GM23338 (cell line): ENCODE measurements around the gene LEFTY1. TPM values are rescaled to one million over a fixed set of nuclear protein-coding genes. Genes with fewer than 3 reads are reported as not detected.

Source experiments
- ATAC-seq: fragments of 200-7000 bp; cut with Tn5 transposase; 3 replicates; pipeline ENCODE4 v1.9.1; 2020
- DNase-seq: peaks from one replicate; pipeline ENCODE4 v3.0.0-alpha.2; 2015; ENCODE audit warnings: low spot score
- H2AFZ ChIP-seq: fragments of 200-600 bp; sonication (generic); 2 replicates; pipeline ENCODE4 v1.8.0; 2016; ENCODE audit warnings: antibody characterized with exemption, mild to moderate bottlenecking, moderate library complexity
- H3F3A ChIP-seq: fragments of 200-600 bp; sonication (generic); replicated peaks from 2 replicates; pipeline ENCODE4 v1.8.0; 2017; ENCODE audit warnings: antibody characterized with exemption, mixed run types, low read depth
- H3K27ac ChIP-seq: fragments of 200-600 bp; sonication (generic); 2 replicates; pipeline ENCODE4 v1.6.1; 2016; ENCODE audit warnings: low read depth
- H3K27me3 ChIP-seq: fragments of 200-600 bp; sonication (generic); 2 replicates; pipeline ENCODE4 v1.8.0; 2016; ENCODE audit warnings: mild to moderate bottlenecking, mixed run types, moderate library complexity; ENCODE audit not compliant: insufficient read depth
- H3K36me3 ChIP-seq: fragments of 200-600 bp; sonication (generic); 2 replicates; pipeline ENCODE4 v1.8.0; 2016; ENCODE audit warnings: mild to moderate bottlenecking; ENCODE audit not compliant: insufficient read depth
- H3K4me1 ChIP-seq: fragments of 200-600 bp; sonication (generic); 2 replicates; pipeline ENCODE4 v1.8.0; 2016; ENCODE audit warnings: mild to moderate bottlenecking, moderate library complexity; ENCODE audit not compliant: insufficient read depth
- H3K4me2 ChIP-seq: fragments of 200-600 bp; sonication (generic); 2 replicates; pipeline ENCODE4 v1.7.1; 2017; ENCODE audit warnings: mixed run types
- H3K4me3 ChIP-seq: fragments of 200-600 bp; sonication (generic); 2 replicates; pipeline ENCODE4 v1.6.1; 2016; ENCODE audit warnings: mixed run types
- H3K79me2 ChIP-seq: fragments of 200-600 bp; sonication (generic); replicated peaks from 2 replicates; pipeline ENCODE4 v1.8.0; 2017; ENCODE audit warnings: mild to moderate bottlenecking; ENCODE audit not compliant: insufficient read depth
- H3K9me2 ChIP-seq: fragments of 200-600 bp; sonication (generic); 2 replicates; pipeline ENCODE4 v1.8.0; 2017; ENCODE audit not compliant: insufficient read depth
- H4K20me1 ChIP-seq: fragments of 200-600 bp; sonication (generic); replicated peaks from 2 replicates; pipeline ENCODE4 v1.8.0; 2017; ENCODE audit warnings: mild to moderate bottlenecking; ENCODE audit not compliant: insufficient read depth
- H3K27ac Mint-ChIP-seq: 2 replicates; pipeline ENCODE4 v1.8.0; 2020; ENCODE audit warnings: inconsistent platforms, mild to moderate bottlenecking, moderate library complexity, mixed read lengths
- H3K27me3 Mint-ChIP-seq: 3 replicates; pipeline ENCODE4 v1.8.0; 2022; ENCODE audit warnings: low read depth, mild to moderate bottlenecking, moderate library complexity, mixed read lengths, inconsistent platforms; ENCODE audit not compliant: insufficient read depth, poor library complexity
- H3K36me3 Mint-ChIP-seq: 3 replicates; pipeline ENCODE4 v1.8.0; 2021; ENCODE audit warnings: low read depth, mild to moderate bottlenecking, inconsistent platforms, moderate library complexity, mixed read lengths
- H3K4me1 Mint-ChIP-seq: 3 replicates; pipeline ENCODE4 v1.8.0; 2020; ENCODE audit warnings: mild to moderate bottlenecking, inconsistent platforms, mixed read lengths
- H3K4me3 Mint-ChIP-seq: 3 replicates; pipeline ENCODE4 v1.8.0; 2021; ENCODE audit warnings: moderate library complexity, mild to moderate bottlenecking, inconsistent platforms, mixed read lengths
- H3K9me3 Mint-ChIP-seq: 3 replicates; pipeline ENCODE4 v1.8.0; 2020; ENCODE audit warnings: moderate library complexity, mild to moderate bottlenecking, inconsistent platforms, mixed read lengths
- EZH2 ChIP-seq: fragments of 200-600 bp; sonication (generic); IDR thresholded peaks from one replicate; pipeline ENCODE4 v1.8.0; 2017; ENCODE audit warnings: antibody characterized with exemption, mild to moderate bottlenecking, low read depth; ENCODE audit not compliant: unreplicated experiment
- EZH2phosphoT487 ChIP-seq: fragments of 200-600 bp; sonication (generic); IDR thresholded peaks from one replicate; pipeline ENCODE4 v1.8.1; 2018; ENCODE audit warnings: antibody characterized with exemption; ENCODE audit not compliant: unreplicated experiment
- NANOG ChIP-seq: IDR thresholded peaks from 2 replicates; pipeline ENCODE4 v1.6.1; 2016; ENCODE audit warnings: antibody characterized with exemption, borderline replicate concordance
- STAT1 ChIP-seq: IDR thresholded peaks from one replicate; pipeline ENCODE4 v1.6.1; 2016; ENCODE audit warnings: antibody characterized with exemption; ENCODE audit not compliant: unreplicated experiment
- ZNF114 ChIP-seq: fragments of 250-450 bp; sonication (Bioruptor Pico); IDR thresholded peaks from 2 replicates; pipeline ENCODE4 v1.5.0; 2020; ENCODE audit warnings: mild to moderate bottlenecking, moderate library complexity
- ZNF331 ChIP-seq: fragments of 250-450 bp; sonication (Bioruptor Pico); IDR thresholded peaks from 2 replicates; pipeline ENCODE4 v1.5.0; 2020; ENCODE audit warnings: low read depth, mild to moderate bottlenecking, moderate library complexity
- polyA plus RNA-seq: library from polyadenylated mRNA; unstranded; fragments of >200 nt; fragmentation: Nextera tagmentation; extraction: Ambion mirVana; gene quantifications from 2 replicates; pipeline ENCODE4 v1.2.1, GENCODE V29; 2016
- total RNA-seq: library from RNA; depleted of rRNA; stranded (reverse); fragments of >200 nt; shearing (Covaris generic); gene quantifications from 2 replicates; pipeline ENCODE4 v1.2.3, GENCODE V29; 2014
- TF ChIP-seq, protein P1 (sequence below), 2 experiments: fragments of 200-600 bp in 1 of 2; sonication (generic) in 1 of 2; conservative IDR thresholded peaks; 2 replicates each; pipeline versions ENCODE4 v1.5.1 to v1.6.1; 2016 to 2017; ENCODE audit warnings: antibody characterized with exemption in 2 of 2, low read depth in 2 of 2, mild to moderate bottlenecking in 2 of 2, moderate library complexity in 1 of 2
- TF ChIP-seq, protein P2 (sequence below): IDR thresholded peaks from one replicate; pipeline ENCODE4 v1.6.1; 2018; ENCODE audit warnings: antibody characterized with exemption; ENCODE audit not compliant: unreplicated experiment
- TF ChIP-seq, protein P3 (sequence below): fragments of 250-450 bp; sonication (Bioruptor Pico); IDR thresholded peaks from 2 replicates; pipeline ENCODE4 v1.5.0; 2020; ENCODE audit warnings: mild to moderate bottlenecking, moderate library complexity

LEFTY1 gene
- total and polyA plus RNA-seq, 2 experiments from 2014 or later: 27.5 to 65.4 TPM

DNA sequence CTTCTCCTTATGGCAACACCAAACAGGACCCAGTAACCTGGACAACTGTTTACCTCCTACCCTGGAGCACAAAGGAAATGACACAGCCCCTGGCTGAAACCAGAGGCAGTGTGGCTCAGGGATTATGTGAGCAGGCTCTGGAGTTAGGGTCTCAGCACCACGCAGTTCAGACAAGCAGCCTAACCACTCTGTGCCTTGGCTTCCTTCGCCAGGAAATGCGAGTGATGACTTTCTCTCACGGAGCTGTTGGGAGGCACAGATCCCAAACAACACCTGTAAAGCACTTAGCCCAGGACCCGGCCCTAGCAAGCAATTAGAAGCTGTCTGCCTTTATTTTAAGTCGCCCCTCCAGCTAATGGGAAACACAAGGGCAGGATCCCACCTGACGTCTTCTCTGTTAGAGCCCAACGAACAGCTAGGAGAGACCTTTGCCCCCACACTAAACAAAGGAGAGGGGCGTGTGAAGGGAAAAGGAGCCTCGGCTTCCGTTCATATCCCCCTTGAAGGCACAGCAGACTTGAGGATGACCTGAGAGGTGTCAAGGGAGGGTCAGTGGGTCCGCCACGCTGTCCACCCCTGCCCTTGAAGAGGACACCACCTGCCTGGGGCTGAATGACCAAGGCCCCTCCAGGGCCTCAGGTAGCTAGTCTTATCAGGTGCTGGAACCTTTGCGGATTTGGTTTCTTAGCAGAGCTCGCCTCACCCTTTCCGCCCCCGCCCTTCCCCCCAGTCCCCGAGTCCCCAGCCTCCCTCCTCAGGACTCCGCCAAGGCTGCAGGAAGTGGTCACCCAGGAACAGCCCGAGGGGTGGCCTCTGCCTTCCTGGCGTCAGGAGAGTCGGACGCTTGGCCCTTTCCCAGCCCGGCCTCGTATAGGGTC, 7.6 kb downstream of the LEFTY1 start (continued):
- TF ChIP-seq, protein P1, sequence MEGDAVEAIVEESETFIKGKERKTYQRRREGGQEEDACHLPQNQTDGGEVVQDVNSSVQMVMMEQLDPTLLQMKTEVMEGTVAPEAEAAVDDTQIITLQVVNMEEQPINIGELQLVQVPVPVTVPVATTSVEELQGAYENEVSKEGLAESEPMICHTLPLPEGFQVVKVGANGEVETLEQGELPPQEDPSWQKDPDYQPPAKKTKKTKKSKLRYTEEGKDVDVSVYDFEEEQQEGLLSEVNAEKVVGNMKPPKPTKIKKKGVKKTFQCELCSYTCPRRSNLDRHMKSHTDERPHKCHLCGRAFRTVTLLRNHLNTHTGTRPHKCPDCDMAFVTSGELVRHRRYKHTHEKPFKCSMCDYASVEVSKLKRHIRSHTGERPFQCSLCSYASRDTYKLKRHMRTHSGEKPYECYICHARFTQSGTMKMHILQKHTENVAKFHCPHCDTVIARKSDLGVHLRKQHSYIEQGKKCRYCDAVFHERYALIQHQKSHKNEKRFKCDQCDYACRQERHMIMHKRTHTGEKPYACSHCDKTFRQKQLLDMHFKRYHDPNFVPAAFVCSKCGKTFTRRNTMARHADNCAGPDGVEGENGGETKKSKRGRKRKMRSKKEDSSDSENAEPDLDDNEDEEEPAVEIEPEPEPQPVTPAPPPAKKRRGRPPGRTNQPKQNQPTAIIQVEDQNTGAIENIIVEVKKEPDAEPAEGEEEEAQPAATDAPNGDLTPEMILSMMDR (conservative IDR thresholded peaks at IDR 0.05; ENCODE audit: low read depth in 2 of 2): no peak
- TF ChIP-seq ZNF331 (no peak), EZH2 (no peak), STAT1 (no peak), NANOG (no peak)
- TF ChIP-seq, protein P2, sequence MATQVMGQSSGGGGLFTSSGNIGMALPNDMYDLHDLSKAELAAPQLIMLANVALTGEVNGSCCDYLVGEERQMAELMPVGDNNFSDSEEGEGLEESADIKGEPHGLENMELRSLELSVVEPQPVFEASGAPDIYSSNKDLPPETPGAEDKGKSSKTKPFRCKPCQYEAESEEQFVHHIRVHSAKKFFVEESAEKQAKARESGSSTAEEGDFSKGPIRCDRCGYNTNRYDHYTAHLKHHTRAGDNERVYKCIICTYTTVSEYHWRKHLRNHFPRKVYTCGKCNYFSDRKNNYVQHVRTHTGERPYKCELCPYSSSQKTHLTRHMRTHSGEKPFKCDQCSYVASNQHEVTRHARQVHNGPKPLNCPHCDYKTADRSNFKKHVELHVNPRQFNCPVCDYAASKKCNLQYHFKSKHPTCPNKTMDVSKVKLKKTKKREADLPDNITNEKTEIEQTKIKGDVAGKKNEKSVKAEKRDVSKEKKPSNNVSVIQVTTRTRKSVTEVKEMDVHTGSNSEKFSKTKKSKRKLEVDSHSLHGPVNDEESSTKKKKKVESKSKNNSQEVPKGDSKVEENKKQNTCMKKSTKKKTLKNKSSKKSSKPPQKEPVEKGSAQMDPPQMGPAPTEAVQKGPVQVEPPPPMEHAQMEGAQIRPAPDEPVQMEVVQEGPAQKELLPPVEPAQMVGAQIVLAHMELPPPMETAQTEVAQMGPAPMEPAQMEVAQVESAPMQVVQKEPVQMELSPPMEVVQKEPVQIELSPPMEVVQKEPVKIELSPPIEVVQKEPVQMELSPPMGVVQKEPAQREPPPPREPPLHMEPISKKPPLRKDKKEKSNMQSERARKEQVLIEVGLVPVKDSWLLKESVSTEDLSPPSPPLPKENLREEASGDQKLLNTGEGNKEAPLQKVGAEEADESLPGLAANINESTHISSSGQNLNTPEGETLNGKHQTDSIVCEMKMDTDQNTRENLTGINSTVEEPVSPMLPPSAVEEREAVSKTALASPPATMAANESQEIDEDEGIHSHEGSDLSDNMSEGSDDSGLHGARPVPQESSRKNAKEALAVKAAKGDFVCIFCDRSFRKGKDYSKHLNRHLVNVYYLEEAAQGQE: no peak

DNA sequence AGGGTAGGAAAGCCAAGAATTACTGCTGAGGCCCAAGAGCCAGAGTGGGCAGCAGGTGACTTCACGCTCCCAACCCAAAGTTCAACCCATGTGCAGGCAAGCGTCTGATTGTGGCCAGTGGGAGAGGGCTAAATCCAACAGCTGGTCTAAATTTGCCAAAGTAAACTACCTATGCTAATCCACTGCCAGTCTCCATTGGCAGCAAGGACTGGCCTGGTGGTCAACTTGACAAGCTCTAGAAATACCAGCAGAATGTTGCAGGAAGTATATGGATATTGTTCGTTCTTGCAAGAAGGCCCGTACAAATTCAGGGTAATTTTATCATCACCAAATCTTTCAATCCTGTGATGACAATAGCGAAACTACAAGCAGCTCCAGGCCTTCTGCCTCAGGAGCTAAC, 8.3 kb downstream of the LEFTY1 start:
- H3K4me2 ChIP-seq: peak overlapping the region; percentile 96
- H2AFZ ChIP-seq: no peak overlapping the region
- peaks cover 43% of the 10 kb centered on the region for H3K4me1 Mint-ChIP-seq
- no peak for TF ChIP-seq NANOG
- no peak for TF ChIP-seq EZH2
- no peak for TF ChIP-seq ZNF114
- TF ChIP-seq EZH2phosphoT487: no peak
- TF ChIP-seq, protein P3, sequence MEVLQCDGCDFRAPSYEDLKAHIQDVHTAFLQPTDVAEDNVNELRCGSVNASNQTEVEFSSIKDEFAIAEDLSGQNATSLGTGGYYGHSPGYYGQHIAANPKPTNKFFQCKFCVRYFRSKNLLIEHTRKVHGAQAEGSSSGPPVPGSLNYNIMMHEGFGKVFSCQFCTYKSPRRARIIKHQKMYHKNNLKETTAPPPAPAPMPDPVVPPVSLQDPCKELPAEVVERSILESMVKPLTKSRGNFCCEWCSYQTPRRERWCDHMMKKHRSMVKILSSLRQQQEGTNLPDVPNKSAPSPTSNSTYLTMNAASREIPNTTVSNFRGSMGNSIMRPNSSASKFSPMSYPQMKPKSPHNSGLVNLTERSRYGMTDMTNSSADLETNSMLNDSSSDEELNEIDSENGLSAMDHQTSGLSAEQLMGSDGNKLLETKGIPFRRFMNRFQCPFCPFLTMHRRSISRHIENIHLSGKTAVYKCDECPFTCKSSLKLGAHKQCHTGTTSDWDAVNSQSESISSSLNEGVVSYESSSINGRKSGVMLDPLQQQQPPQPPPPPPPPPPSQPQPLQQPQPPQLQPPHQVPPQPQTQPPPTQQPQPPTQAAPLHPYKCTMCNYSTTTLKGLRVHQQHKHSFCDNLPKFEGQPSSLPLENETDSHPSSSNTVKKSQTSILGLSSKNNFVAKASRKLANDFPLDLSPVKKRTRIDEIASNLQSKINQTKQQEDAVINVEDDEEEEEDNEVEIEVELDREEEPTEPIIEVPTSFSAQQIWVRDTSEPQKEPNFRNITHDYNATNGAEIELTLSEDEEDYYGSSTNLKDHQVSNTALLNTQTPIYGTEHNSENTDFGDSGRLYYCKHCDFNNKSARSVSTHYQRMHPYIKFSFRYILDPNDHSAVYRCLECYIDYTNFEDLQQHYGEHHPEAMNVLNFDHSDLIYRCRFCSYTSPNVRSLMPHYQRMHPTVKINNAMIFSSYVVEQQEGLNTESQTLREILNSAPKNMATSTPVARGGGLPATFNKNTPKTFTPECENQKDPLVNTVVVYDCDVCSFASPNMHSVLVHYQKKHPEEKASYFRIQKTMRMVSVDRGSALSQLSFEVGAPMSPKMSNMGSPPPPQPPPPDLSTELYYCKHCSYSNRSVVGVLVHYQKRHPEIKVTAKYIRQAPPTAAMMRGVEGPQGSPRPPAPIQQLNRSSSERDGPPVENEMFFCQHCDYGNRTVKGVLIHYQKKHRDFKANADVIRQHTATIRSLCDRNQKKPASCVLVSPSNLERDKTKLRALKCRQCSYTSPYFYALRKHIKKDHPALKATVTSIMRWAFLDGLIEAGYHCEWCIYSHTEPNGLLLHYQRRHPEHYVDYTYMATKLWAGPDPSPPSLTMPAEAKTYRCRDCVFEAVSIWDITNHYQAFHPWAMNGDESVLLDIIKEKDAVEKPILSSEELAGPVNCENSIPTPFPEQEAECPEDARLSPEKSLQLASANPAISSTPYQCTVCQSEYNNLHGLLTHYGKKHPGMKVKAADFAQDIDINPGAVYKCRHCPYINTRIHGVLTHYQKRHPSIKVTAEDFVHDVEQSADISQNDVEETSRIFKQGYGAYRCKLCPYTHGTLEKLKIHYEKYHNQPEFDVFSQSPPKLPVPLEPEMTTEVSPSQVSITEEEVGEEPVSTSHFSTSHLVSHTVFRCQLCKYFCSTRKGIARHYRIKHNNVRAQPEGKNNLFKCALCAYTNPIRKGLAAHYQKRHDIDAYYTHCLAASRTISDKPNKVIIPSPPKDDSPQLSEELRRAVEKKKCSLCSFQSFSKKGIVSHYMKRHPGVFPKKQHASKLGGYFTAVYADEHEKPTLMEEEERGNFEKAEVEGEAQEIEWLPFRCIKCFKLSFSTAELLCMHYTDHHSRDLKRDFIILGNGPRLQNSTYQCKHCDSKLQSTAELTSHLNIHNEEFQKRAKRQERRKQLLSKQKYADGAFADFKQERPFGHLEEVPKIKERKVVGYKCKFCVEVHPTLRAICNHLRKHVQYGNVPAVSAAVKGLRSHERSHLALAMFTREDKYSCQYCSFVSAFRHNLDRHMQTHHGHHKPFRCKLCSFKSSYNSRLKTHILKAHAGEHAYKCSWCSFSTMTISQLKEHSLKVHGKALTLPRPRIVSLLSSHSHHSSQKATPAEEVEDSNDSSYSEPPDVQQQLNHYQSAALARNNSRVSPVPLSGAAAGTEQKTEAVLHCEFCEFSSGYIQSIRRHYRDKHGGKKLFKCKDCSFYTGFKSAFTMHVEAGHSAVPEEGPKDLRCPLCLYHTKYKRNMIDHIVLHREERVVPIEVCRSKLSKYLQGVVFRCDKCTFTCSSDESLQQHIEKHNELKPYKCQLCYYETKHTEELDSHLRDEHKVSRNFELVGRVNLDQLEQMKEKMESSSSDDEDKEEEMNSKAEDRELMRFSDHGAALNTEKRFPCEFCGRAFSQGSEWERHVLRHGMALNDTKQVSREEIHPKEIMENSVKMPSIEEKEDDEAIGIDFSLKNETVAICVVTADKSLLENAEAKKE (CRISPR knock-in tag): no peak

More for the DNA sequence above, 8.3 kb downstream of the LEFTY1 start:
- Histone ChIP-seq H3K36me3 (peaks cover 10% of the 10 kb centered on the region; the same call in 1 of the 2 replicates), H3K4me1 (peaks cover 31% of the 10 kb centered on the region), H3K27me3 (no peaks in the 10 kb centered on the region), H3K79me2 (peaks cover 61% of the 10 kb centered on the region), H4K20me1 (peaks cover 11% of the 10 kb centered on the region), H3K4me3 (peak overlapping the region; percentile 94), H3F3A (0 out of 2 replicates have a peak, but pooled peaks cover 8% of the 10 kb centered on the region), H3K27ac (peak overlapping the region; percentile 93; the same call in 1 of the 2 replicates), H3K9me2 (no peaks in the 10 kb centered on the region)
- Mint-ChIP-seq H3K4me3 (peak overlapping the region; percentile 84), H3K36me3 (peaks cover 26% of the 10 kb centered on the region), H3K9me3 (no peaks in the 10 kb centered on the region), H3K27me3 (peaks cover 27% of the 10 kb centered on the region), H3K27ac (no peak overlapping the region)
- no peak for ATAC-seq
- DNase-seq: no peak
